ENCODE data around the gene CNNM3. TPM values are rescaled to one million over a fixed set of nuclear protein-coding genes. Genes with fewer than 3 reads are reported as not detected.

Gene CNNM3
- total RNA-seq, 1 donor from 2014 or later, result 6.1 TPM

GRCh38 chr2:96819876-96820511 lies 3.9 kb downstream of the CNNM3 start:
- H3K27me3 ChIP-seq (ENCODE audit: control insufficient read depth, insufficient read depth, low read length), result no peaks in the 10 kb centered on the region
- peak; percentile 11 for TF ChIP-seq CTCF (IDR thresholded peaks at IDR 0.05; ENCODE audit: insufficient read depth, low read length, severe bottlenecking)
- peaks cover 1% of the 10 kb centered on the region for H3K36me3 ChIP-seq (ENCODE audit: control insufficient read depth, insufficient read depth, low read length)
- H3K4me3 ChIP-seq (ENCODE audit: low read depth, low read length), result no peak overlapping the region
- FAIRE-seq (no peak), DNase-seq (ENCODE audit: low read depth) (no peak)

- Histone ChIP-seq H3K4me3 (ENCODE audit: low read depth, low read length) (no peak overlapping the region), H3K27me3 (ENCODE audit: control insufficient read depth, insufficient read depth, low read length) (no peaks in the 10 kb centered on the region), H3K36me3 (ENCODE audit: control insufficient read depth, insufficient read depth, low read length) (peaks cover 1% of the 10 kb centered on the region)
- FAIRE-seq (no peak), DNase-seq (ENCODE audit: low read depth) (no peak)
- TF ChIP-seq CTCF (IDR thresholded peaks at IDR 0.05; ENCODE audit: insufficient read depth, low read length, severe bottlenecking), result no peak
Measured at GRCh38 chr2:96821113-96821675, 5.1 kb downstream of the CNNM3 start.

GRCh38 chr2:96822786-96823185 lies 6.7 kb downstream of the CNNM3 start:
- TF ChIP-seq CTCF (IDR thresholded peaks at IDR 0.05; ENCODE audit: insufficient read depth, low read length, severe bottlenecking), result no peak
- FAIRE-seq, result no peak
- H3K36me3 ChIP-seq (ENCODE audit: control insufficient read depth, insufficient read depth, low read length), result peaks cover 6% of the 10 kb centered on the region
- no peaks in the 10 kb centered on the region for H3K27me3 ChIP-seq (ENCODE audit: control insufficient read depth, insufficient read depth, low read length)
- no peak for DNase-seq (ENCODE audit: low read depth)
- H3K4me3 ChIP-seq (ENCODE audit: low read depth, low read length), result no peak overlapping the region

- Histone ChIP-seq H3K4me3 (ENCODE audit: low read depth, low read length) (no peak overlapping the region), H3K27me3 (ENCODE audit: control insufficient read depth, insufficient read depth, low read length) (no peaks in the 10 kb centered on the region), H3K36me3 (ENCODE audit: control insufficient read depth, insufficient read depth, low read length) (peaks cover 11% of the 10 kb centered on the region)
- FAIRE-seq (no peak), DNase-seq (ENCODE audit: low read depth) (no peak)
- TF ChIP-seq CTCF (IDR thresholded peaks at IDR 0.05; ENCODE audit: insufficient read depth, low read length, severe bottlenecking), result no peak
Measured at GRCh38 chr2:96823198-96823597, 7.1 kb downstream of the CNNM3 start.

- no peak for FAIRE-seq
- no peak for TF ChIP-seq CTCF (IDR thresholded peaks at IDR 0.05; ENCODE audit: insufficient read depth, low read length, severe bottlenecking)
- peaks cover 16% of the 10 kb centered on the region for H3K36me3 ChIP-seq (ENCODE audit: control insufficient read depth, insufficient read depth, low read length)
- no peaks in the 10 kb centered on the region for H3K27me3 ChIP-seq (ENCODE audit: control insufficient read depth, insufficient read depth, low read length)
- DNase-seq (ENCODE audit: low read depth), result peak; percentile 34
- no peak overlapping the region for H3K4me3 ChIP-seq (ENCODE audit: low read depth, low read length)
Measured at GRCh38 chr2:96824079-96824870, 8.2 kb downstream of the CNNM3 start.
